Neutrophil (primary cell): ENCODE results near the gene GNAQ.

Experiments
- H3K27ac ChIP-seq: fragments of 200-600 bp; sonication (generic); 2 replicates; pipeline ENCODE4 v1.5.1; 2016; ENCODE audit warnings: mild to moderate bottlenecking, moderate library complexity
- H3K27me3 ChIP-seq: fragments of 200-600 bp; sonication (generic); 2 replicates; pipeline ENCODE4 v1.6.0; 2016; ENCODE audit warnings: mild to moderate bottlenecking
- H3K36me3 ChIP-seq: fragments of 200-600 bp; sonication (generic); 2 replicates; pipeline ENCODE4 v1.5.1; 2017
- H3K4me1 ChIP-seq, 2 experiments: fragments of 200-600 bp in 1 of 2; sonication (generic) in 1 of 2; 1 replicate in 1 of 2; 2 replicates in 1 of 2; pipeline versions ENCODE4 v1.5.1 to v1.6.1; 2013 to 2016; ENCODE audit warnings: low read depth in 1 of 2, low read length in 1 of 2, mild to moderate bottlenecking in 1 of 2, moderate library complexity in 1 of 2; ENCODE audit not compliant: control insufficient read depth in 1 of 2, insufficient read depth in 1 of 2
- H3K4me3 ChIP-seq, 2 experiments: fragments of 200-600 bp in 1 of 2; sonication (generic) in 1 of 2; 1 replicate in 1 of 2; 2 replicates in 1 of 2; pipeline ENCODE4 v1.5.1; 2013 to 2016; ENCODE audit warnings: low read depth in 1 of 2, low read length in 1 of 2, mild to moderate bottlenecking in 1 of 2, moderate library complexity in 1 of 2
- H3K9me3 ChIP-seq: fragments of 200-600 bp; sonication (generic); 2 replicates; pipeline ENCODE4 v1.5.1; 2016
- CTCF ChIP-seq: fragments of 200-600 bp; sonication (generic); IDR thresholded peaks from 2 replicates; pipeline ENCODE4 v1.5.1; 2016; ENCODE audit warnings: antibody characterized with exemption

GNAQ gene

GRCh38 chr9:78015241-78015640 lies 16.4 kb downstream of the GNAQ start:
- H3K4me1 ChIP-seq = peaks cover 56 to 83% of the 10 kb centered on the region in 2 experiments
- H3K27ac ChIP-seq = peak overlapping the region; percentile 67
- H3K36me3 ChIP-seq = no peaks in the 10 kb centered on the region
- TF ChIP-seq CTCF = no peak
- H3K9me3 ChIP-seq = no peaks in the 10 kb centered on the region
- H3K27me3 ChIP-seq = no peaks in the 10 kb centered on the region
- no peak overlapping the region for H3K4me3 ChIP-seq

- H3K9me3 ChIP-seq = no peaks in the 10 kb centered on the region
- TF ChIP-seq CTCF = no peak
- H3K4me1 ChIP-seq = peaks cover 55 to 83% of the 10 kb centered on the region in 2 experiments
- no peaks in the 10 kb centered on the region for H3K27me3 ChIP-seq
- H3K4me3 ChIP-seq = no peak overlapping the region
- H3K36me3 ChIP-seq = no peaks in the 10 kb centered on the region
- peak overlapping the region; percentile 67 for H3K27ac ChIP-seq
These were observed 16.8 kb downstream of the GNAQ start for GRCh38 chr9:78014776-78015175.

- Histone ChIP-seq H3K4me3 (no peak overlapping the region), H3K27ac (no peak overlapping the region), H3K9me3 (no peaks in the 10 kb centered on the region), H3K36me3 (no peaks in the 10 kb centered on the region), H3K27me3 (no peaks in the 10 kb centered on the region), H3K4me1 (peaks cover 56 to 85% of the 10 kb centered on the region in 2 experiments)
- TF ChIP-seq CTCF = no peak
These were observed 17.7 kb downstream of the GNAQ start for GRCh38 chr9:78013934-78014333.

- no peak for TF ChIP-seq CTCF
- peak overlapping the region; percentile 63 for H3K27ac ChIP-seq
- no peaks in the 10 kb centered on the region for H3K27me3 ChIP-seq
- H3K36me3 ChIP-seq = no peaks in the 10 kb centered on the region
- H3K4me1 ChIP-seq = peaks cover 63 to 80% of the 10 kb centered on the region in 2 experiments
- no peaks in the 10 kb centered on the region for H3K9me3 ChIP-seq
- H3K4me3 ChIP-seq = peak overlapping the region in 1 of 2 experiments; percentile 17
These were observed 20.6 kb downstream of the GNAQ start for GRCh38 chr9:78011049-78011448.

- peak overlapping the region; percentile 63 for H3K27ac ChIP-seq
- no peaks in the 10 kb centered on the region for H3K27me3 ChIP-seq
- no peaks in the 10 kb centered on the region for H3K9me3 ChIP-seq
- peaks cover 66 to 80% of the 10 kb centered on the region in 2 experiments for H3K4me1 ChIP-seq
- peak overlapping the region in 1 of 2 experiments; percentile 17 for H3K4me3 ChIP-seq
- H3K36me3 ChIP-seq = peaks cover 2% of the 10 kb centered on the region
- no peak for TF ChIP-seq CTCF
These were observed 21.2 kb downstream of the GNAQ start for GRCh38 chr9:78010445-78010844.

- Histone ChIP-seq H3K27ac (peak overlapping the region; percentile 63), H3K27me3 (no peaks in the 10 kb centered on the region), H3K36me3 (peaks cover 6% of the 10 kb centered on the region), H3K9me3 (no peaks in the 10 kb centered on the region), H3K4me3 (no peak overlapping the region), H3K4me1 (peaks cover 63 to 80% of the 10 kb centered on the region in 2 experiments)
- TF ChIP-seq CTCF = no peak
These were observed 22.4 kb downstream of the GNAQ start for GRCh38 chr9:78009186-78009585.
